KBM-7 (cell line): Measurements from ENCODE around the gene ALX3.

Experiments used
- DNase-seq: peaks from one replicate; pipeline ENCODE4 v3.0.0-alpha.2; 2015
- in situ Hi-C: fragments of 300-500 bp; cut with MboI; formaldehyde crosslinking; loops from 2 replicates; pipeline ENCODE4 v1.14.3; 2020; ENCODE audit warnings: low sequenced_read_pairs, low pct_unique_long_range_greater_than_20kb, mixed read lengths

ALX3 gene

GRCh38 chr1:110018396-110018795 is 52.1 kb downstream of the ALX3 start:
- no peak for DNase-seq
- in situ Hi-C loops = no loop called here

GRCh38 chr1:110017792-110018191 is 52.7 kb downstream of the ALX3 start:
- in situ Hi-C loops = no loop called here
- DNase-seq = no peak

GRCh38 chr1:110012100-110012780 is 58.2 kb downstream of the ALX3 start:
- no peak for DNase-seq

DNA sequence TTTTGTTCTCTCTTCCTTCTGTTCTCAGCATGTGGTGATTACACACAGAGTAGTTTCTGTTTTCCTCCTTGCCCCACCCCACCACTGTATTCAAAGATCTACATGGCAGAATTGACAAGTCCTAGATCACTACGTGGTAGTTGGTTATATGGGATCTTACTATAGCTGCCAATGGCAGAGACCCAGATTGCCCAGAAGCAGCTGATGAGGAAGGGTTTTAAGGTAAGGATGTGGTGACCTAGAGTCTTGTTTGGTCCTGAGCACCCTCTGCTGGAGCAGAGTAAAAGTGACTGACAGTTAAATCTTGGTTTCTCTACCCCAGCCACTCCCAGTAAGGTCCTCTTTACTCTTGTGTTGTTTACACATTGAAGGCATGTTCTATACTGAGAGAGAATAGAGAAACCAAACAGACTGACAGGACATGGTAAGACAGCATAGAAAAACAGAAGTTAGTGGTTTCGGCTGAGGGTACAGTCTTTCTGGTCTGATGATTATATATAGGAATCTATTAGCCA is 58.9 kb downstream of the ALX3 start:
- DNase-seq = peak; percentile 71
- in situ Hi-C loops = no loop called here

More at GRCh38 chr1:110012100-110012780, 58.2 kb downstream of the ALX3 start:
- in situ Hi-C loops = no loop called here
